Measurements from ENCODE around the gene GAREM1. TPM values are rescaled to one million over a fixed set of nuclear protein-coding genes. Genes with fewer than 3 reads are reported as not detected.

GAREM1 gene
- total and polyA plus RNA-seq, 2 experiments from 2014 or later, result 6.9 to 7.1 TPM

DNA sequence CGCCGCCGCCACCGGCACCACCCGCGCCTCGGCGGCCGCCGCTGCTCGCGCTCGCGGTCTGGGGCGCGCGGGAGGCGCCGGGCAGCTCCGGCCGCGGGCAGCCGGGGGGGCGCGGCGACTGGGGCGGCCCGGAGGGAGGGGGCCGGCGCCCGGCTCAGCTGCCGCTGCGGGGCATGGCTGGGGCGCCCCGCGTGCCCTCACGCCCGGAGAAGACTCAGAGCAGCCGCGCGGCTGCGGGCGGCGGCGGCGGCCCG is 295 bp downstream of the GAREM1 start:
- Histone ChIP-seq H3K9me2 (replicated peaks; ENCODE audit: insufficient read depth) (no peaks in the 10 kb centered on the region), H2AFZ (peak overlapping the region; percentile 72)

DNA sequence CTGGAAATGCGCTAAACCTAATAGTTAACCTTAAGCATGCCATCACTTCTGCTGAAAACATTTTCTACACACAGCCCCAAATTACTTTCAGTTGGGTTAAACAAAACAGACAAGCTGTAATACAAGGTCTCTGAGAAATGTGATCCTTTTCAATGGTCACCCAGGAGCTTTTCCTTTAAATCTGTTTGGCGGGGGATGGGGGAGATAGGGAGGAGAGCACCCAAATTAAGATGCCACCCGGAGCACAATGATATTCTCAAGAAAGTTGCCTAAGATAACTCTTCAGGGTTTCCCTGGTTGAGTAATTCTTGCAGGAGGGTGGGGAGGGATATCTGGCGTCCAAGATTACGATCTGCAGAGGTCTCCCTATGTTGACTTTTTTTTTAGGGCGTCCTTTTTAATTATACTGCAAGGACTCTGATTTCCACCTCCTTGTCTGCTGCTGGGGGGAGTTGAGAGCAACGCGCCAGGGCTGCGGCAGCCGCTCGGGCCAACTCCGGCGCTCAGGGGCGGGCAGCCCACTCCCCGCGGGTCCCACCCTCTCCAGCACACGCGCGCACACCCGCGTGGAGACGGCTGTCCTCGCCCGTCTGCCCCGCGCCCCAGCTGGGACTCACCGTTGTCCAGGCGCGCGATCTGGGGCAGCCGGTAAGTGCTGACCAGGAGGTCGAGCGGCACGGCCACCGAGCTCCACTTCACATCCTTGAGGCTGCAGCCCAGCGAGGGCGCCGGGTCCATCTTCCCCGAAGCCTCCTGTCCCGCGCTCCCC is 807 bp downstream of the GAREM1 start:
- Histone ChIP-seq H3K4me1 (ENCODE audit: insufficient read depth) (peaks cover 14% of the 10 kb centered on the region), H3K9me3 (ENCODE audit: low read depth) (no peaks in the 10 kb centered on the region), H3K4me2 (peak overlapping the region; percentile 81), H3K9me2 (replicated peaks; ENCODE audit: insufficient read depth) (no peaks in the 10 kb centered on the region), H4K20me1 (ENCODE audit: insufficient read depth, poor library complexity, severe bottlenecking) (peaks cover 4% of the 10 kb centered on the region), H3K4me3 (peak overlapping the region; percentile 92), H3K36me3 (replicated peaks; ENCODE audit: insufficient read depth, low read depth) (no peaks in the 10 kb centered on the region), H3K79me2 (peaks cover 37% of the 10 kb centered on the region), H2AFZ (peak overlapping the region; percentile 72), H3K27me3 (peaks cover 9% of the 10 kb centered on the region), H3K27ac (peak overlapping the region; percentile 81)
- WGBS (ENCODE audit: low lambda C conversion rate, missing lambda C conversion rate), result 1% methylated on average over 33 of the region's 41 CpGs
- peak; percentile 7 for DNase-seq (ENCODE audit: low spot score)
- TF ChIP-seq EZH2 (IDR thresholded peaks at IDR 0.05; ENCODE audit: borderline replicate concordance), result no peak
- TF ChIP-seq, protein P1, sequence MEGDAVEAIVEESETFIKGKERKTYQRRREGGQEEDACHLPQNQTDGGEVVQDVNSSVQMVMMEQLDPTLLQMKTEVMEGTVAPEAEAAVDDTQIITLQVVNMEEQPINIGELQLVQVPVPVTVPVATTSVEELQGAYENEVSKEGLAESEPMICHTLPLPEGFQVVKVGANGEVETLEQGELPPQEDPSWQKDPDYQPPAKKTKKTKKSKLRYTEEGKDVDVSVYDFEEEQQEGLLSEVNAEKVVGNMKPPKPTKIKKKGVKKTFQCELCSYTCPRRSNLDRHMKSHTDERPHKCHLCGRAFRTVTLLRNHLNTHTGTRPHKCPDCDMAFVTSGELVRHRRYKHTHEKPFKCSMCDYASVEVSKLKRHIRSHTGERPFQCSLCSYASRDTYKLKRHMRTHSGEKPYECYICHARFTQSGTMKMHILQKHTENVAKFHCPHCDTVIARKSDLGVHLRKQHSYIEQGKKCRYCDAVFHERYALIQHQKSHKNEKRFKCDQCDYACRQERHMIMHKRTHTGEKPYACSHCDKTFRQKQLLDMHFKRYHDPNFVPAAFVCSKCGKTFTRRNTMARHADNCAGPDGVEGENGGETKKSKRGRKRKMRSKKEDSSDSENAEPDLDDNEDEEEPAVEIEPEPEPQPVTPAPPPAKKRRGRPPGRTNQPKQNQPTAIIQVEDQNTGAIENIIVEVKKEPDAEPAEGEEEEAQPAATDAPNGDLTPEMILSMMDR (IDR thresholded peaks at IDR 0.05; ENCODE audit: poor library complexity), result no peak
- TF ChIP-seq EZH2phosphoT487 (IDR thresholded peaks at IDR 0.05; ENCODE audit: low read depth, severe bottlenecking, unreplicated experiment), result no peak

More for the DNA sequence above, 295 bp downstream of the GAREM1 start:
- peaks cover 9% of the 10 kb centered on the region for H3K27me3 ChIP-seq
- peaks cover 4% of the 10 kb centered on the region for H4K20me1 ChIP-seq (ENCODE audit: insufficient read depth, poor library complexity, severe bottlenecking)
- H3K27ac ChIP-seq, result peak overlapping the region; percentile 81
- peak overlapping the region; percentile 92 for H3K4me3 ChIP-seq
- no peaks in the 10 kb centered on the region for H3K9me3 ChIP-seq (ENCODE audit: low read depth)
- TF ChIP-seq EZH2 (IDR thresholded peaks at IDR 0.05; ENCODE audit: borderline replicate concordance) (no peak), EZH2phosphoT487 (IDR thresholded peaks at IDR 0.05; ENCODE audit: low read depth, severe bottlenecking, unreplicated experiment) (no peak)
- 5% methylated on average over 4 of the region's 47 CpGs for WGBS (ENCODE audit: low lambda C conversion rate, missing lambda C conversion rate)
- DNase-seq (ENCODE audit: low spot score), result no peak
- peaks cover 14% of the 10 kb centered on the region for H3K4me1 ChIP-seq (ENCODE audit: insufficient read depth)
- H3K4me2 ChIP-seq, result peak overlapping the region; percentile 81
- H3K36me3 ChIP-seq (replicated peaks; ENCODE audit: insufficient read depth, low read depth), result no peaks in the 10 kb centered on the region
- peaks cover 32% of the 10 kb centered on the region for H3K79me2 ChIP-seq

DNA sequence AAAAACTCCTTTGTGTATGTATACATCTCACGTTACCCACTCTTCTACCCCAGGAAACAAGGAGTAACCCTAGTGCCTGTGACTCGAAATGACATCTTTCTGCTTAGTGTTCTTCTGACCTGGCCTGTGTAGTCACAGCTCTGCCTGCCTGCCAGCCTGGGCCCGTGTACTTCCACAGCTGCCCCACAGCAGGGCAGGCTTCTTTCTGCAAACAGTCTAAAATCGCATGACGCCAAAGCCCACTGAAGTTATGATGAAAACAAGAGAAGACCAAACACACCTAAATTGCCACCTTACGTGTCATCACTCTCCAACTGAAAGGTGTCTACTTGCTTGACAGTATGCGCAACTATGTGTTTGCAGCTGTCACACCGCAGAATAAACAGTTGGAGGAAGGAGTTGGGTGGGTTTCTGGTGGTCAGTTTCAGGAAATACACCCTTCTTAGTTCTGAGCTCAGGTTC is 1.5 kb downstream of the GAREM1 start:
- Histone ChIP-seq H3K9me3 (ENCODE audit: low read depth) (no peaks in the 10 kb centered on the region), H3K4me2 (peak overlapping the region; percentile 81), H3K79me2 (peaks cover 44% of the 10 kb centered on the region), H3K27me3 (peaks cover 9% of the 10 kb centered on the region), H4K20me1 (ENCODE audit: insufficient read depth, poor library complexity, severe bottlenecking) (peaks cover 6% of the 10 kb centered on the region), H3K4me1 (ENCODE audit: insufficient read depth) (peaks cover 14% of the 10 kb centered on the region), H3K4me3 (peak overlapping the region; percentile 92), H3K36me3 (replicated peaks; ENCODE audit: insufficient read depth, low read depth) (no peaks in the 10 kb centered on the region), H3K27ac (peak overlapping the region; percentile 81), H3K9me2 (replicated peaks; ENCODE audit: insufficient read depth) (no peaks in the 10 kb centered on the region), H2AFZ (no peak overlapping the region)
- peak; percentile 58 for DNase-seq (ENCODE audit: low spot score)
- 18% methylated on average over 8 of the region's 8 CpGs for WGBS (ENCODE audit: low lambda C conversion rate, missing lambda C conversion rate)
- TF ChIP-seq EZH2 (IDR thresholded peaks at IDR 0.05; ENCODE audit: borderline replicate concordance), result no peak
- TF ChIP-seq, protein P1 (IDR thresholded peaks at IDR 0.05; ENCODE audit: poor library complexity), result peak; percentile 40

DNA sequence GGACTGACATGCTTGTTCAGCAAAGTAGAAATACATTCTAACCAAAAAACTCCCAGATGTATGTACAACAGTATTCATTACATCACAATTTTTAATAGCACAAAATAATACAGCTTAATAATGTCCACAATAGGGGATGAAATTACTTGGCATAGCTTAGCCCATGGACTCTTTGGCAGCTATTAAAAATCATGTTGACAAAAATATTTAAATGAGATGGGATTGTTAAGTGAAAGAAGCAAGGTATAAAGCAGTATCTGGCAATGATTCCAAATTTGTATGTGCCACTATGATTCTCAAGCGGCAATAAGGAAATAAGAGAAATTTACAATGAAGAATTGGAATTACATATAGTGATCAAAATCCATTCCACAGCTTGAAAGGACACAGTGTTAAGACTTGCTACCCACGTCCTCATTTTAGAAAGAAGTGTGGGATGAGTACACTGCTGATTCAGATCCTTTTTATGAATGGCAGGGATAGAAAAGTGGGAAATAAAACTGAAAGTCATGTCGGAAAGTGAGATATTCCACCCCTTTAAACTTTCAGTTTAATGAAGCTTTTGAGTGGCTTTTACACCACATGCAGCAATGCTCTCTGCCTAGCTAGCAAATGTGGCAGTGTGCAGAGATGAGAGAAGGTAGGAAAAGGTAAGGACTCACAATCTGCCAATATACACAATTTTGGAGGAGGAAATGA is 2.4 kb downstream of the GAREM1 start:
- H2AFZ ChIP-seq, result no peak overlapping the region

More for the DNA sequence above, 2.4 kb downstream of the GAREM1 start:
- Histone ChIP-seq H3K79me2 (peaks cover 52% of the 10 kb centered on the region), H4K20me1 (ENCODE audit: insufficient read depth, poor library complexity, severe bottlenecking) (peaks cover 10% of the 10 kb centered on the region), H3K4me1 (ENCODE audit: insufficient read depth) (peaks cover 14% of the 10 kb centered on the region), H3K36me3 (replicated peaks; ENCODE audit: insufficient read depth, low read depth) (no peaks in the 10 kb centered on the region), H3K4me3 (no peak overlapping the region), H3K9me2 (replicated peaks; ENCODE audit: insufficient read depth) (no peaks in the 10 kb centered on the region), H3K4me2 (peak overlapping the region; percentile 81), H3K9me3 (ENCODE audit: low read depth) (no peaks in the 10 kb centered on the region), H3K27ac (no peak overlapping the region), H3K27me3 (peaks cover 6% of the 10 kb centered on the region)
- TF ChIP-seq, protein P1 (IDR thresholded peaks at IDR 0.05; ENCODE audit: poor library complexity), result no peak
- TF ChIP-seq EZH2 (IDR thresholded peaks at IDR 0.05; ENCODE audit: borderline replicate concordance), result no peak
- no peak for TF ChIP-seq EZH2phosphoT487 (IDR thresholded peaks at IDR 0.05; ENCODE audit: low read depth, severe bottlenecking, unreplicated experiment)
- 81% methylated on average over 3 of the region's 3 CpGs for WGBS (ENCODE audit: low lambda C conversion rate, missing lambda C conversion rate)
- DNase-seq (ENCODE audit: low spot score), result no peak
